Adipocyte (in vitro differentiated cells): ENCODE results near the gene RPL41.
"Not testable (repeated sequence)": the region's sequence is repeated elsewhere in the genome, so short reads cannot be mapped to it uniquely, and the experiment has no call there.

Experiments used
- DNase-seq: peaks from one replicate; pipeline ENCODE4 v3.0.0-alpha.2; 2015; ENCODE audit warnings: low read depth
- H3K27me3 ChIP-seq: replicated peaks from 2 replicates; pipeline ENCODE4 v1.7.0; 2013; ENCODE audit warnings: mild to moderate bottlenecking, low read length, moderate library complexity; ENCODE audit not compliant: control insufficient read depth, insufficient read depth
- H3K36me3 ChIP-seq: 2 replicates; pipeline ENCODE4 v1.7.0; 2013; ENCODE audit warnings: low read length, mild to moderate bottlenecking, moderate library complexity; ENCODE audit not compliant: control insufficient read depth, insufficient read depth, severe bottlenecking
- H3K4me1 ChIP-seq: 2 replicates; pipeline ENCODE4 v1.7.0; 2013; ENCODE audit warnings: mild to moderate bottlenecking, low read length, moderate library complexity; ENCODE audit not compliant: control insufficient read depth, insufficient read depth
- H3K4me3 ChIP-seq: 2 replicates; pipeline ENCODE4 v1.7.0; 2013; ENCODE audit warnings: mild to moderate bottlenecking, low read length, moderate library complexity
- H3K9ac ChIP-seq: 2 replicates; pipeline ENCODE4 v1.7.0; 2013; ENCODE audit warnings: mild to moderate bottlenecking, low read length, moderate library complexity
- H3K9me3 ChIP-seq: 2 replicates; pipeline ENCODE4 v1.7.0; 2013; ENCODE audit warnings: mild to moderate bottlenecking, low read length, moderate library complexity; ENCODE audit not compliant: control insufficient read depth

RPL41 gene

GRCh38 chr12:56116267-56117081, at the start of gene RPL41:
RPL41 (plus strand) TSS chr12:56116633.
- Histone ChIP-seq H3K4me3 (peak within 1 kb of the TSS; percentile 94), H3K27me3 (no peaks in the 10 kb centered on the region), H3K9ac (peak within 1 kb of the TSS; percentile 97), H3K36me3 (peaks cover 41% of the 10 kb centered on the region), H3K9me3 (no peaks in the 10 kb centered on the region), H3K4me1 (peaks cover 21% of the 10 kb centered on the region)
- DNase-seq, result peak; percentile 98

- Histone ChIP-seq H3K4me1 (peaks cover 6% of the 10 kb centered on the region), H3K9ac (no peak overlapping the region), H3K9me3 (no peaks in the 10 kb centered on the region), H3K27me3 (no peaks in the 10 kb centered on the region), H3K36me3 (no peaks in the 10 kb centered on the region), H3K4me3 (no peak overlapping the region)
- DNase-seq, result peak; percentile 24
Observed at GRCh38 chr12:56071648-56072047, 44.8 kb upstream of the RPL41 start.

GRCh38 chr12:56074396-56074795, 42.0 kb upstream of the RPL41 start:
- no peak for DNase-seq
- no peak overlapping the region for H3K4me3 ChIP-seq
- no peak overlapping the region for H3K9ac ChIP-seq
- H3K9me3 ChIP-seq, result no peaks in the 10 kb centered on the region
- peaks cover 14% of the 10 kb centered on the region for H3K4me1 ChIP-seq
- H3K36me3 ChIP-seq, result no peaks in the 10 kb centered on the region
- H3K27me3 ChIP-seq, result no peaks in the 10 kb centered on the region

- H3K36me3 ChIP-seq, DNase-seq, H3K9ac ChIP-seq, H3K9me3 ChIP-seq, H3K4me3 ChIP-seq: not testable (repeated sequence)
- Histone ChIP-seq H3K4me1 (peaks cover 16% of the 10 kb centered on the region), H3K27me3 (peaks cover 17% of the 10 kb centered on the region)
Observed at GRCh38 chr12:56077966-56078365, 38.5 kb upstream of the RPL41 start.

- peaks cover 17% of the 10 kb centered on the region for H3K27me3 ChIP-seq
- peak overlapping the region; percentile 84 for H3K4me3 ChIP-seq
- H3K36me3 ChIP-seq, result no peaks in the 10 kb centered on the region
- H3K9me3 ChIP-seq, result no peaks in the 10 kb centered on the region
- no peak overlapping the region for H3K9ac ChIP-seq
- peaks cover 16% of the 10 kb centered on the region for H3K4me1 ChIP-seq
- DNase-seq, result no peak
Observed at GRCh38 chr12:56078427-56078826, 38.0 kb upstream of the RPL41 start.

GRCh38 chr12:56078931-56079722, 37.3 kb upstream of the RPL41 start:
- peak; percentile 94 for DNase-seq
- H3K36me3 ChIP-seq, result no peaks in the 10 kb centered on the region
- H3K27me3 ChIP-seq, result peaks cover 24% of the 10 kb centered on the region
- peak overlapping the region; percentile 84 for H3K4me3 ChIP-seq
- H3K9me3 ChIP-seq, result no peaks in the 10 kb centered on the region
- H3K9ac ChIP-seq, result peak overlapping the region; percentile 69
- H3K4me1 ChIP-seq, result peaks cover 16% of the 10 kb centered on the region

GRCh38 chr12:56079723-56080555, 36.5 kb upstream of the RPL41 start, which contains the start of gene ERBB3:
ERBB3 (plus strand) TSS chr12:56080165; CDS start chr12:56080301, 136 bp downstream.
- Histone ChIP-seq H3K27me3 (peaks cover 25% of the 10 kb centered on the region), H3K36me3 (no peaks in the 10 kb centered on the region), H3K4me3 (peak within 1 kb of the TSS; percentile 84), H3K4me1 (peaks cover 16% of the 10 kb centered on the region), H3K9me3 (no peaks in the 10 kb centered on the region), H3K9ac (peak within 1 kb of the TSS; percentile 69)
- peak; percentile 90 for DNase-seq

GRCh38 chr12:56080556-56081138, 35.8 kb upstream of the RPL41 start:
- peaks cover 25% of the 10 kb centered on the region for H3K27me3 ChIP-seq
- no peak overlapping the region for H3K9ac ChIP-seq
- no peaks in the 10 kb centered on the region for H3K9me3 ChIP-seq
- H3K4me3 ChIP-seq, result peak overlapping the region; percentile 84
- no peaks in the 10 kb centered on the region for H3K36me3 ChIP-seq
- DNase-seq, result no peak
- H3K4me1 ChIP-seq, result peaks cover 16% of the 10 kb centered on the region

- H3K9me3 ChIP-seq, result no peaks in the 10 kb centered on the region
- no peak overlapping the region for H3K4me3 ChIP-seq
- DNase-seq, result no peak
- peaks cover 25% of the 10 kb centered on the region for H3K27me3 ChIP-seq
- no peak overlapping the region for H3K9ac ChIP-seq
- H3K4me1 ChIP-seq, result peaks cover 16% of the 10 kb centered on the region
- H3K36me3 ChIP-seq, result no peaks in the 10 kb centered on the region
Observed at GRCh38 chr12:56081393-56082347, 34.8 kb upstream of the RPL41 start.

GRCh38 chr12:56082382-56082781, 34.1 kb upstream of the RPL41 start:
- Histone ChIP-seq H3K4me1 (peaks cover 16% of the 10 kb centered on the region), H3K27me3 (peaks cover 25% of the 10 kb centered on the region), H3K4me3 (no peak overlapping the region), H3K9ac (no peak overlapping the region), H3K36me3 (no peaks in the 10 kb centered on the region), H3K9me3 (no peaks in the 10 kb centered on the region)
- no peak for DNase-seq
